Dedifferentiated amniotic fluid mesenchymal stem cell (primary cell): ENCODE results near the gene OPCML.

Source experiments
- DNase-seq: peaks from one replicate; pipeline ENCODE4 v3.0.0-alpha.2; 2016; ENCODE audit errors: extremely low spot score

The OPCML gene

GRCh38 chr11:132563050-132563449 lies 969.3 kb downstream of the OPCML start:
- DNase-seq, result no peak

- no peak for DNase-seq
These were observed 970.4 kb downstream of the OPCML start for GRCh38 chr11:132561937-132562336.

GRCh38 chr11:132559331-132560036 lies 972.8 kb downstream of the OPCML start:
- no peak for DNase-seq

GRCh38 chr11:132556316-132556715 lies 976.0 kb downstream of the OPCML start:
- no peak for DNase-seq

- no peak for DNase-seq
These were observed 976.7 kb downstream of the OPCML start for GRCh38 chr11:132555617-132556016.

- DNase-seq, result no peak
These were observed 981.3 kb downstream of the OPCML start for GRCh38 chr11:132551016-132551415.

GRCh38 chr11:132549561-132549960 lies 982.7 kb downstream of the OPCML start:
- DNase-seq, result no peak

- no peak for DNase-seq
These were observed 983.3 kb downstream of the OPCML start for GRCh38 chr11:132549001-132549400.

DNA sequence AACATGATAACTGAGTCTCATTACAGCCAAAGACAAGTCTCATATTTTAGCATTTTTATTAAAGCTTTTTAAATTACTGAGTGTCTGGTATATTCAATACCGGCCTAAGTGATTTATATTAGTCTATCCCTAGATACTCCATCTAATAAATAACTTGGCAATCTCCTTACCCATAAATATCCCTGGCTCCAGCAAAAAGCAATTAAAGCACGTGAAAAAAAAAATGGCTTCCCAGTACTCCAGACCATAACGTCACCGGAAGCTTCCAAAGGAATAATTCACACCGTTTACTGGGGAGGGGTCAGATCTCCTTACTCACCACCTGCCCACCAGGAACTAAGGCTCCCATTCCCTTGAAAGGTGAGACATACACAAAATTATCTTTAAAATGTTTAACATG lies 988.3 kb downstream of the OPCML start:
- no peak for DNase-seq

DNA sequence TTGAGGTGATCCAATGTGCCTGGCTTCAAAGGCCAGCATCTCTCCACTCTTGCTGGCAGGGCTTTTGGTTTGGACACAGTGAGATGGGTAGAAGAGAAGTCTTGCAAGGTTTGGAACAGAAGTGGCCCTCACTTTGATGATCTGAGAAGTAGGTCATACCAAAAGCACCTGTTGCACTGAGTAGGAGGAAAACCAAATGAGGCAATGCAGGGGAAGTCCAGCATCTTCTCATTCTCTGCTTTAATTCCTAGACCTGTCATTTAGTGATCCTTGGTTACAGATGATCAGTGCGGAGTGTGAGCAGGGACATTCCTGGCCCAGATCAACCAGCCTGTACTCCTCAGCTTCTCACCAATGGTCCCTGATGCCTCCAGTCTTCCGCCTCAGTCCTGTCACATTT lies 990.5 kb downstream of the OPCML start:
- no peak for DNase-seq

GRCh38 chr11:132540581-132540980 lies 991.7 kb downstream of the OPCML start:
- DNase-seq, result no peak

GRCh38 chr11:132539590-132540368 lies 992.5 kb downstream of the OPCML start:
- DNase-seq, result no peak

DNA sequence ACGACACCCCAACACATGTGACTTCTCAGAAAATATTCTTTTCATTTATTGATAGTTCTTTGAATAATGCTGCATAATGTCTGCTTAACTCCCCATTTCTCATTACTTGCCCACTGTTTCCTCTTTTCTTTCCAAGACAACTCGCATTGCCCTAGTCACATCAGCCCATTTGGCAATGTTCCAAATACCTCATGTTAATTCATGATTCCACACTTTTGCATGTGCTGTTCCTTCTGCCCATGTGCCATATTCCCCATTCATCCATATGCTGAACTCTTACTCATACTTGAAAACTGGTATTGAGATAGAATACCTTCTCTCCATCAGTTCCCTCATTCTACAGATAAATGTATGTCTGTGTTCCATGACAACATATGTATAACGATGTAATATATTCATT lies 993.7 kb downstream of the OPCML start:
- DNase-seq, result no peak

DNA sequence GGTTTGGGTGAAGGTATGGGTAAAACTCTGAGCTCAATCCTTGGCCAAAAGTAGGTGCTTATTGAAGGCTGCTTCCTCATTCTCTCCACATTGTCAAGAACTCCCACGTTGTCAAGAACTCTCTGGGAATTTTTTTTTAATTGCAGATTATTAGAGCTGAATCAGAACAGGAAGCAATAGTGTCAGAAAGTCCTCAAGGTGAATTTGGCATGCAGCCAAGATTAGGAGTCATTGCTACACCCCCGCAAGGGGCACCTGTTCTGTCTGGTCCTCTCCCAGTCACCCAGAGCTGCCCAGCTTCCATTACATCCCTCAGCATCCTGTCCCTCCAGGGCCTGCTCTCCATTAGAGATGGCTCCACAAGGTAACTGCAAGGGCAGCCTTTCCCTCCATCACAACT lies 996.5 kb downstream of the OPCML start:
- DNase-seq, result no peak

- DNase-seq, result no peak
These were observed 1000.4 kb downstream of the OPCML start for GRCh38 chr11:132531921-132532320.

DNA sequence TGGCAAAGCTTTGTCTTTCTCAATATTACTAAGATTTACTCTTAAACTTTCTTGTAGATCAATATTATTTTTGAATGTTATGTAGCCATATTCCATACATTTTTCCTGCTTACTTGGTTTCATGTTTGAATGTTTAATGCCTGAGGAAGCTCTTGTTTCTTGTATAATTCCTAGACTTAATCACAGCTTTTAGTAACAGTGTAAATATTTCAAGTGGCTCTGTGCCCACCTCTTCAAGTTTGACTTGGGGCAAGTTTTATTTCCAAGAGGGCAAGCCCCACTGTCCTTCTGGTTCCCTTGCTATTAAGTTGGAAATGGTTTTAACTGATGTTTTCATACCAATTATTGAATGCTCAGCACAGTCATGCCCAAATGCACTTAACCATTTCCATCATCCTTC lies 1004.1 kb downstream of the OPCML start:
- no peak for DNase-seq

GRCh38 chr11:132523929-132524328 lies 1008.4 kb downstream of the OPCML start:
- DNase-seq, result no peak

DNA sequence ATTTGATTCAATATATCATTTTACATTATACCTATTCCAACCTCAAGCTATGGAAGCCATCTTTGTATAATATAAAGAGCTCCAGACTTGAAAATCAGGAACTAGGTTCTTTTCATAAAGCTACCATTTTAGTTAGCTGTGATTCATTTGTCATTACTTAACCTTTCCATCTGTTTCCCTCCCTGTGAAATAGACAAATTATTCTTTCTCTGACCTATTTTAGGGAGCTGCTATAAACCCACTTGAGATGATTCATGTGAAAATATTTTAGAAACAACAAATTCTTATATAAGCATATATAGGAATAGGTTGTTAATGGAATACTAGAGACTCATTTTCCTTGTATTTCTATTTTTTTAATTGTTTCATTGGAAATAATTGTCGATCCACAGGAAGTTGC lies 1012.1 kb downstream of the OPCML start:
- no peak for DNase-seq

DNA sequence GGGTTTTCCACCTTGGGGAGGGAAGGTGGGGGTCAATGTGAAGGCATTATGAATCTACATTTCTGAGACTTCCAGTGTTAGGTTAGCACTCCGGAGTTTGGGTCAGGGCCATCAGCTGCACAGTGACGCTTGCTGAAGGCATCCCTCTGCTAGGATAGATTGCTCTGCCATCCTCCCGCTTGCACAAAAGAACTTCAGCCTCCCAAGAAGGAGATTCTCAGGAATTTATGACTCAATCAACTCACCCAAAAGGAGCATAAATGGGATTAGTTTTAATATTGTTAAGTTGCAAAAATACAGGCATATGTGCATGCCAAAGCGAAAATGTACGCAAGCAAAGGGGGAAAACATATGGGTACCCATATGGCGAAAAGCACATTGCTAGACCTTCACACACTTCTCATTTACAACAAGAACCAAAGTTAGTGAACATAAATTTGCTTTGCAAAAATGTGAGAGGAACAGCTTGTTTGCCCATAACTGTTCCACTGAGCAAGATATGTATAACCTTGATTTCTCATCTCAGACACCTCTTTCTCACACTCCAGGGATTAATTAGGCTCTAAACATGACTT lies 1013.0 kb downstream of the OPCML start:
- DNase-seq, result no peak

DNA sequence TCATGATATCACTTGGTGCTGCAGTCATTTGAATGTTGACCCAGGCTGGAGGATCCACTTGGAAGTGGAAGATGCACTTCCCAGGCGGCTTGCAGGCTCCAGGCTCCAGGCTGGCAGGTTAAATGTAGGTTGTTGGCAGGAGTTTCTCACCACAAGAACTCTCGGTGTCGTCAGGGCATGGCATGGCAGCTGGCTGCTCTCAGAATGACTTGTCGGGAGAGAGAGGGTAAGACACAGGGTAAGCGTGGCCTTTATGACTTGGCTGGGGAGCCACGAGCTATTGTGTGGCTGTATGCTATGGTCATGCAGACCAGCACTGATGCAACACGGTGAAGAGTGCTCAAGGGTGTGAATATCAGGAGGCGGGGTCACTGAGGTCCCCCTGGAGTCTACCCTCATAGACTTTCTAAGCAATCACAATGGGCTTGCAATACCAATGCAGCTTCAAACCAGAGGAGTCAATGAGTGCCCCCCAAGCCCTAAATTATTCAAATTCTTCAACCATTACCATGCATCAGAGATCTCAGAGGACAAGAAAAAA lies 1027.7 kb downstream of the OPCML start:
- DNase-seq, result no peak

DNA sequence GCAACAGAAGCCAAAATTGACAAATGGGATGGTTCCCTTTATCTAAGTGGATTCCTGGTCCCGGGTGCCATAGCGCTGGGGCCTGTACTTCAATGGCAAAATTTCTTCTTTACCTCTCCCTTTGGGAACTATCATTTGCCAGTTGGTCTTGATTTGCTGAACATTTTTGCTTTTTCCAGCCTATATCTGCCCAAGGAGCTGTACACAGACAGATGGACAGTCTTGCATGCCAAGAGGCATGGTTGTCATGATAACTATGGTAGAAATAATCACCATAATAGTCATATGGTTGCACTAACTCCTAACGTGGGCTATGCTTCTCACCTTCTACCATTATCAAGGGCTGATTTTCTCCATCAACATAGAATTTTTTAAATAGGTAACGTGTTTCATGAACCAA lies 1030.9 kb downstream of the OPCML start:
- DNase-seq, result no peak

DNA sequence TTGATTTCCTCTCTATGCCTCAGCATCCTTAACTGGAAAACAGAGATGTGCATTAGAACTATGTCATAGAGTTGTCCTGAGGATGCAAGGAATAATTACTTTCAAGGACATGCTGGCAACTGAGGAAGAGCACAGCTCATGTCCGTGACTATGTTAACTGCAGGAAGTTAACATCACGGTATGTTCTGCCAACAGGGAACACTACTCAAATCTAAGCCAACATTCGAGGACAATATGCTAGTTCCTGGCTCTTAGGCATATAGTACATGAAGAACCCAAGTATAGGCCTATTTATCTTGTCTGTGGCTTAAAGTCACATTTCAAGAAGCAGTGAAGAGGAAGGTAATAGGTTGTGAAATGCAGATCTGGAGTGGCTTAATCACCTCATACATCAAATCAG lies 1032.6 kb downstream of the OPCML start:
- no peak for DNase-seq

DNA sequence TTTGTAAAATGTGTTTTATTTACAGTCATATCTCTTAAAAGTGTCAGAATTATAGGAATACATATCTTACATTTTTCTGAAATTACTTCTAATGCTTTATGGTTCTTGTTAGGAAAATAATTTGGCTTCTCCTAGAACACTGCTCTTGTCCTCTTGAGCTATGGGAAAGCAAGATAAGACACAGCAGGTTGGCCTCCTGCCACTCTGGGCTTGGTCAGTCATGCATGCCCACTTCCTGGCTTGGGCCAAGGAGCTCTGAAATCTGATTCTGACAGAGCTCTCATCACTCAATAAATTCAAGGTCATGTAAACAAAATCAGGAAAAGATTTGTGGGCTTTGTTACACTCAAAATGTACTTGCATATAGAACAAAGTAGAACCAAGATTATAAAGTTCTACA lies 1036.0 kb downstream of the OPCML start:
- DNase-seq, result peak; percentile 63
